HL-60 (cell line): ENCODE measurements around the gene ALDH1A1.

Experiments
- DNase-seq, 2 experiments: peaks; one replicate each; pipeline ENCODE4 v3.0.0-alpha.2; 2010 to 2020; ENCODE audit warnings: low read depth in 1 of 2, low spot score in 1 of 2
- H3K27ac ChIP-seq: fragments of 250-450 bp; sonication (Bioruptor Pico); replicated peaks from 2 replicates; pipeline ENCODE4 v1.5.1; 2020; ENCODE audit warnings: mild to moderate bottlenecking, moderate library complexity
- H3K27me3 ChIP-seq: fragments of 250-450 bp; sonication (Bioruptor Pico); 2 replicates; pipeline ENCODE4 v1.5.1; 2021; ENCODE audit warnings: mild to moderate bottlenecking, moderate library complexity; ENCODE audit not compliant: insufficient read depth, poor library complexity, severe bottlenecking
- H3K4me3 ChIP-seq: replicated peaks from 2 replicates; pipeline ENCODE4 v1.5.1; 2011; ENCODE audit warnings: mild to moderate bottlenecking, control low read depth, low read length; ENCODE audit not compliant: insufficient read depth
- CTCF ChIP-seq: IDR thresholded peaks from one replicate; pipeline ENCODE4 v1.5.1; 2011; ENCODE audit warnings: low read length, control low read depth, inconsistent platforms; ENCODE audit not compliant: insufficient read depth
- GABPA ChIP-seq: IDR thresholded peaks from 2 replicates; pipeline ENCODE4 v1.6.1; 2012; ENCODE audit warnings: low read depth
- POLR2AphosphoS5 ChIP-seq: IDR thresholded peaks from 2 replicates; pipeline ENCODE4 v1.6.1; 2012; ENCODE audit warnings: low read depth
- REST ChIP-seq: IDR thresholded peaks from 2 replicates; pipeline ENCODE4 v1.6.1; 2012; ENCODE audit warnings: low read depth; ENCODE audit not compliant: insufficient replicate concordance
- SPI1 ChIP-seq: IDR thresholded peaks from 2 replicates; pipeline ENCODE4 v1.6.1; 2012; ENCODE audit warnings: low read depth, mild to moderate bottlenecking, borderline replicate concordance

Gene ALDH1A1

GRCh38 chr9:72905514-72906480 is 47.1 kb downstream of the ALDH1A1 start:
- H3K4me3 ChIP-seq: no peak overlapping the region
- no peak for DNase-seq
- TF ChIP-seq REST (no peak), CTCF (no peak), POLR2AphosphoS5 (no peak), GABPA (no peak), SPI1 (no peak)
- no peak overlapping the region for H3K27ac ChIP-seq
- H3K27me3 ChIP-seq: no peaks in the 10 kb centered on the region

- H3K4me3 ChIP-seq: no peak overlapping the region
- no peak overlapping the region for H3K27ac ChIP-seq
- TF ChIP-seq GABPA (no peak), REST (no peak), POLR2AphosphoS5 (no peak), SPI1 (no peak), CTCF (no peak)
- no peak for DNase-seq
- H3K27me3 ChIP-seq: no peaks in the 10 kb centered on the region
These were observed 48.4 kb downstream of the ALDH1A1 start for GRCh38 chr9:72904267-72905093.

GRCh38 chr9:72903103-72903502 is 49.8 kb downstream of the ALDH1A1 start:
- no peaks in the 10 kb centered on the region for H3K27me3 ChIP-seq
- no peak overlapping the region for H3K4me3 ChIP-seq
- DNase-seq: no peak
- H3K27ac ChIP-seq: no peak overlapping the region
- TF ChIP-seq REST (no peak), SPI1 (no peak), CTCF (no peak), GABPA (no peak), POLR2AphosphoS5 (no peak)
